ENCODE data around the gene PYY.
"Not testable (repeated sequence)": the region's sequence is repeated elsewhere in the genome, so short reads cannot be mapped to it uniquely, and the experiment has no call there.

PYY gene

GRCh38 chr17:43946781-43947180 lies 7.0 kb downstream of the PYY start:
- TF ChIP-seq, protein P1, sequence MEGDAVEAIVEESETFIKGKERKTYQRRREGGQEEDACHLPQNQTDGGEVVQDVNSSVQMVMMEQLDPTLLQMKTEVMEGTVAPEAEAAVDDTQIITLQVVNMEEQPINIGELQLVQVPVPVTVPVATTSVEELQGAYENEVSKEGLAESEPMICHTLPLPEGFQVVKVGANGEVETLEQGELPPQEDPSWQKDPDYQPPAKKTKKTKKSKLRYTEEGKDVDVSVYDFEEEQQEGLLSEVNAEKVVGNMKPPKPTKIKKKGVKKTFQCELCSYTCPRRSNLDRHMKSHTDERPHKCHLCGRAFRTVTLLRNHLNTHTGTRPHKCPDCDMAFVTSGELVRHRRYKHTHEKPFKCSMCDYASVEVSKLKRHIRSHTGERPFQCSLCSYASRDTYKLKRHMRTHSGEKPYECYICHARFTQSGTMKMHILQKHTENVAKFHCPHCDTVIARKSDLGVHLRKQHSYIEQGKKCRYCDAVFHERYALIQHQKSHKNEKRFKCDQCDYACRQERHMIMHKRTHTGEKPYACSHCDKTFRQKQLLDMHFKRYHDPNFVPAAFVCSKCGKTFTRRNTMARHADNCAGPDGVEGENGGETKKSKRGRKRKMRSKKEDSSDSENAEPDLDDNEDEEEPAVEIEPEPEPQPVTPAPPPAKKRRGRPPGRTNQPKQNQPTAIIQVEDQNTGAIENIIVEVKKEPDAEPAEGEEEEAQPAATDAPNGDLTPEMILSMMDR (conservative IDR thresholded peaks at IDR 0.05; ENCODE audit: low read depth) = no peak
- no peak overlapping the region for H3K27ac ChIP-seq
- CTCF ChIA-PET = interaction anchor here (0.5 to 1.3 kb wide), 4 partner anchors 36 to 1300 kb away, joined by 3 to 8 read pairs (median 4); partner anchors contain the start of gene FAM171A2
- POLR2A ChIA-PET (ENCODE audit: low non-redundant PET) = no interaction called here
- DNase-seq (ENCODE audit: low spot score) = no peak

- no peak for DNase-seq (ENCODE audit: low spot score)
- TF ChIP-seq, protein P1 (conservative IDR thresholded peaks at IDR 0.05; ENCODE audit: low read depth) = no peak
- H3K27ac ChIP-seq = no peak overlapping the region
- ChIA-PET CTCF (interaction anchor here (1.9 to 2.8 kb wide), 3 partner anchors 14 to 50 kb away, joined by 7 to 22 read pairs (median 18); partner anchors contain the start of gene MPP2), POLR2A (ENCODE audit: low non-redundant PET) (interaction anchor here (0.7 kb wide), 1 partner anchor 931 kb away, joined by 3 read pairs; no protein-coding TSS in a partner anchor)
Measured at GRCh38 chr17:43945074-43945829, 8.5 kb downstream of the PYY start.

GRCh38 chr17:43942051-43942685 lies 11.6 kb downstream of the PYY start, which contains the start of gene PPY:
TSS of gene PPY (minus strand) at chr17:43942476. CDS start at chr17:43941654, 822 bp downstream.
- DNase-seq (ENCODE audit: low spot score) = no peak
- POLR2A ChIA-PET (ENCODE audit: low non-redundant PET) = no interaction called here
- CTCF ChIA-PET = interaction anchor here (1.0 kb wide), 1 partner anchor 16 kb away, joined by 3 read pairs; no protein-coding TSS in a partner anchor
- H3K27ac ChIP-seq = no peak within 1 kb of the TSS
- TF ChIP-seq, protein P1 (conservative IDR thresholded peaks at IDR 0.05; ENCODE audit: low read depth) = no peak

GRCh38 chr17:43940630-43941029 lies 13.1 kb downstream of the PYY start:
- no peak overlapping the region for H3K27ac ChIP-seq
- CTCF ChIA-PET = interaction anchor here (0.6 to 0.7 kb wide), 2 partner anchors 26 to 54 kb away, joined by 3 to 5 read pairs; no protein-coding TSS in a partner anchor
- POLR2A ChIA-PET (ENCODE audit: low non-redundant PET) = no interaction called here
- TF ChIP-seq, protein P1 (conservative IDR thresholded peaks at IDR 0.05; ENCODE audit: low read depth) = peak; percentile 29
- no peak for DNase-seq (ENCODE audit: low spot score)

DNA sequence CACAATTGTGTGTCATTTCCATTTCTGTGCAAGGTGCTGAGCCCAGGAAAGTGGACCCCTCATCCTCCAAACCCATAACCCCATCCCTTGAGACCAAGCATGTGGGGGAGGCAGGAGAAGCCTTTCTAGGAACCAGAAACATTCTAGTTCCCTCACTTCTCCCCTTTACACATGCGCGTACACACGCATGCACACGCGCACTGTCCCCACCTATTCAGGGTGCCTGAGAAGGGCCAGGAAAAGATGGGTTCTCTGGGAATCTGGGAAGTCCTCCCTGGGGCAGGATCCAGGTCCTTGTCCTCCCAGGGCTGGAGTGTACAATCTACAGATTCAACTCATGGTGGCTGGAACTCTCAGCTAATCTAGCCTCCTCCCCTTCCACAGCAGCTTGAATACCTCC lies 13.9 kb downstream of the PYY start:
- POLR2A ChIA-PET (ENCODE audit: low non-redundant PET) = no interaction called here
- DNase-seq (ENCODE audit: low spot score) = no peak
- TF ChIP-seq, protein P1 (conservative IDR thresholded peaks at IDR 0.05; ENCODE audit: low read depth) = no peak
- H3K27ac ChIP-seq = no peak overlapping the region
- CTCF ChIA-PET = no interaction called here

GRCh38 chr17:43939452-43939851 lies 14.3 kb downstream of the PYY start:
- CTCF ChIA-PET = interaction anchor here (0.9 kb wide), 1 partner anchor 61 kb away, joined by 3 read pairs; no protein-coding TSS in a partner anchor
- H3K27ac ChIP-seq; DNase-seq (ENCODE audit: low spot score); POLR2A ChIA-PET (ENCODE audit: low non-redundant PET): not testable (repeated sequence)

All from RWPE1 (cell line).